ENCODE results near the gene RAB4B. TPM values are rescaled to one million over a fixed set of nuclear protein-coding genes. Genes with fewer than 3 reads are reported as not detected.
A peak's percentile ranks its signal among the peaks of the same experiment; 100 is the strongest.

Gene RAB4B
- total and polyA plus RNA-seq, 2 of the 13 experiments (the other 11 are each of a cell fraction or from before 2014, with no cell fraction given), result 3.3 to 5.4 TPM

GRCh38 chr19:40777645-40777936 lies 456 bp upstream of the RAB4B start (continued):
- peak; percentile 42; the same call in 1 of the 2 replicates for TF ChIP-seq ARID4A (CRISPR knock-in tag; IDR thresholded peaks at IDR 0.05; ENCODE audit: borderline replicate concordance)
- no peak for TF ChIP-seq ZNF749 (CRISPR knock-in tag; IDR thresholded peaks at IDR 0.05; ENCODE audit: borderline replicate concordance)
- no peak for TF ChIP-seq ZSCAN22 (CRISPR knock-in tag; IDR thresholded peaks at IDR 0.05)
- TF ChIP-seq SNAPC4 (CRISPR knock-in tag; IDR thresholded peaks at IDR 0.05), result peak; percentile 81; the same call in 1 of the 2 replicates
- no peak; the same call in 1 of the 2 replicates for TF ChIP-seq ZBTB7B (CRISPR knock-in tag; IDR thresholded peaks at IDR 0.05)
- 0 out of 2 replicates have a peak, but pooled peaks have one; percentile 24 for TF ChIP-seq ZNF790 (CRISPR knock-in tag; IDR thresholded peaks at IDR 0.05; ENCODE audit: borderline replicate concordance)
- peak; percentile 59; the same call in 1 of the 2 replicates for TF ChIP-seq ZGPAT (CRISPR knock-in tag; IDR thresholded peaks at IDR 0.05)
- no peak for TF ChIP-seq NR2F2 (IDR thresholded peaks at IDR 0.05; ENCODE audit: borderline replicate concordance, low read depth)
- TF ChIP-seq SAFB2 (CRISPR knock-in tag; IDR thresholded peaks at IDR 0.05; ENCODE audit: borderline replicate concordance, low read depth), result no peak
- 0 out of 2 replicates have a peak, but pooled peaks have one; percentile 14 for TF ChIP-seq DRAP1 (CRISPR knock-in tag; IDR thresholded peaks at IDR 0.05)
- TF ChIP-seq YEATS4 (CRISPR knock-in tag; IDR thresholded peaks at IDR 0.05; ENCODE audit: borderline replicate concordance), result peak; percentile 57; the same call in 1 of the 2 replicates
- TF ChIP-seq PRDM4 (CRISPR knock-in tag; IDR thresholded peaks at IDR 0.05; ENCODE audit: borderline replicate concordance), result no peak
- no peak for TF ChIP-seq TERF1 (CRISPR knock-in tag; IDR thresholded peaks at IDR 0.05)
- TF ChIP-seq ZNF138 (CRISPR knock-in tag; IDR thresholded peaks at IDR 0.05; ENCODE audit: low read depth), result no peak
